Thoracic aorta (tissue), 2 donors: ENCODE data around the gene CELA2B. TPM values are rescaled to one million over a fixed set of nuclear protein-coding genes. Genes with fewer than 3 reads are reported as not detected.
"Not testable (repeated sequence)": the region's sequence is repeated elsewhere in the genome, so short reads cannot be mapped to it uniquely, and the experiment has no call there.

Experiments
- ATAC-seq: fragments of 150-250 bp; one replicate; pipeline ENCODE4 v1.8.0; 2017; ENCODE audit warnings: low read depth; ENCODE audit not compliant: insufficient number of reproducible peaks, low FRiP score
- DNase-seq: peaks from one replicate; pipeline ENCODE4 v3.0.0-alpha.2; 2020; ENCODE audit warnings: low spot score
- H3K27ac ChIP-seq, 2 donors: fragments of 200-600 bp; sonication (generic); 1 replicate in 1 of 2; 2 replicates in 1 of 2; pipeline ENCODE4 v1.5.1; 2016; ENCODE audit warnings: mild to moderate bottlenecking in 2 of 2, moderate library complexity in 2 of 2
- H3K27me3 ChIP-seq: fragments of 200-600 bp; sonication (generic); replicated peaks from 2 replicates; pipeline ENCODE4 v1.6.0; 2016; ENCODE audit warnings: mild to moderate bottlenecking; ENCODE audit not compliant: insufficient read depth
- H3K36me3 ChIP-seq: fragments of 200-600 bp; sonication (generic); one replicate; pipeline ENCODE4 v1.5.1; 2016
- H3K4me1 ChIP-seq, 2 donors: fragments of 200-600 bp; sonication (generic); 1 replicate in 1 of 2; 2 replicates in 1 of 2; pipeline versions ENCODE4 v1.5.1 to v1.6.0; 2016; ENCODE audit warnings: low read depth in 2 of 2, mild to moderate bottlenecking in 1 of 2; ENCODE audit not compliant: control insufficient read depth in 1 of 2
- H3K4me3 ChIP-seq: fragments of 200-600 bp; sonication (generic); 2 replicates; pipeline ENCODE4 v1.5.1; 2016; ENCODE audit warnings: mild to moderate bottlenecking
- H3K9me3 ChIP-seq: fragments of 200-600 bp; sonication (generic); 2 replicates; pipeline ENCODE4 v1.5.1; 2016
- CTCF ChIP-seq: fragments of 200-600 bp; sonication (generic); IDR thresholded peaks from one replicate; pipeline ENCODE4 v1.5.1; 2019; ENCODE audit warnings: antibody characterized with exemption
- total RNA-seq, 2 donors: library from RNA; depleted of rRNA; stranded (reverse); fragments of >200 nt; gene quantifications; one replicate each; pipeline versions ENCODE4 v1.1.0 to v1.2.3, GENCODE V29; 2016

Gene CELA2B
- total RNA-seq, 2 donors from 2014 or later = not detected

GRCh38 chr1:15483971-15484370 lies 8.1 kb downstream of the CELA2B start:
- ATAC-seq (no peak), DNase-seq (no peak)
- no peaks in the 10 kb centered on the region for H3K27me3 ChIP-seq
- TF ChIP-seq CTCF = no peak
- H3K9me3 ChIP-seq = no peaks in the 10 kb centered on the region
- H3K4me1 ChIP-seq = no peaks in the 10 kb centered on the region
- peaks cover 3% of the 10 kb centered on the region for H3K36me3 ChIP-seq
- H3K27ac ChIP-seq = no peak overlapping the region
- no peak overlapping the region for H3K4me3 ChIP-seq

- H3K36me3 ChIP-seq, ATAC-seq: not testable (repeated sequence)
Measured at GRCh38 chr1:15484443-15484842, 8.5 kb downstream of the CELA2B start.

GRCh38 chr1:15485636-15486035 lies 9.7 kb downstream of the CELA2B start:
- Histone ChIP-seq H3K36me3 (peaks cover 6% of the 10 kb centered on the region), H3K27ac (no peak overlapping the region), H3K27me3 (no peaks in the 10 kb centered on the region), H3K4me3 (no peak overlapping the region), H3K4me1 (no peaks in the 10 kb centered on the region), H3K9me3 (no peaks in the 10 kb centered on the region)
- DNase-seq (no peak), ATAC-seq (no peak)
- no peak for TF ChIP-seq CTCF

More at GRCh38 chr1:15484443-15484842, 8.5 kb downstream of the CELA2B start:
- H3K4me1 ChIP-seq, H3K4me3 ChIP-seq, H3K27ac ChIP-seq, H3K9me3 ChIP-seq, H3K27me3 ChIP-seq, DNase-seq: not testable (repeated sequence)

GRCh38 chr1:15486844-15487610 lies 11.1 kb downstream of the CELA2B start:
- H3K27me3 ChIP-seq, H3K9me3 ChIP-seq, ATAC-seq, H3K4me1 ChIP-seq, H3K27ac ChIP-seq, H3K36me3 ChIP-seq, DNase-seq, H3K4me3 ChIP-seq: not testable (repeated sequence)

GRCh38 chr1:15488371-15488770 lies 12.5 kb downstream of the CELA2B start:
- Histone ChIP-seq H3K36me3 (peaks cover 14% of the 10 kb centered on the region), H3K9me3 (no peaks in the 10 kb centered on the region), H3K27ac (no peak overlapping the region), H3K4me1 (no peaks in the 10 kb centered on the region), H3K27me3 (no peaks in the 10 kb centered on the region), H3K4me3 (no peak overlapping the region)
- DNase-seq = no peak
- TF ChIP-seq CTCF = no peak
- ATAC-seq = no peak

GRCh38 chr1:15489052-15489736 lies 13.3 kb downstream of the CELA2B start:
- H3K4me1 ChIP-seq = no peaks in the 10 kb centered on the region
- H3K27ac ChIP-seq = no peak overlapping the region
- DNase-seq = no peak
- no peak for ATAC-seq
- no peaks in the 10 kb centered on the region for H3K9me3 ChIP-seq
- H3K36me3 ChIP-seq = peaks cover 22% of the 10 kb centered on the region
- H3K4me3 ChIP-seq = no peak overlapping the region
- no peaks in the 10 kb centered on the region for H3K27me3 ChIP-seq
- no peak for TF ChIP-seq CTCF

- H3K36me3 ChIP-seq = peaks cover 25% of the 10 kb centered on the region
- not testable (repeated sequence) for H3K27ac ChIP-seq, ATAC-seq, H3K27me3 ChIP-seq, DNase-seq, H3K4me3 ChIP-seq, H3K9me3 ChIP-seq, H3K4me1 ChIP-seq
Measured at GRCh38 chr1:15491010-15491409, 15.1 kb downstream of the CELA2B start.
